ENCODE measurements around the gene CD200R1.
A peak's percentile ranks its signal among the peaks of the same experiment; 100 is the strongest.

The CD200R1 gene, protein sequence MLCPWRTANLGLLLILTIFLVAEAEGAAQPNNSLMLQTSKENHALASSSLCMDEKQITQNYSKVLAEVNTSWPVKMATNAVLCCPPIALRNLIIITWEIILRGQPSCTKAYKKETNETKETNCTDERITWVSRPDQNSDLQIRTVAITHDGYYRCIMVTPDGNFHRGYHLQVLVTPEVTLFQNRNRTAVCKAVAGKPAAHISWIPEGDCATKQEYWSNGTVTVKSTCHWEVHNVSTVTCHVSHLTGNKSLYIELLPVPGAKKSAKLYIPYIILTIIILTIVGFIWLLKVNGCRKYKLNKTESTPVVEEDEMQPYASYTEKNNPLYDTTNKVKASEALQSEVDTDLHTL

GRCh38 chr3:112974894-112975293 lies at the start of gene CD200R1:
CD200R1 (minus strand) TSS chr3:112975103; CDS start chr3:112974857, 246 bp downstream.
- DNase-seq = no peak

DNA sequence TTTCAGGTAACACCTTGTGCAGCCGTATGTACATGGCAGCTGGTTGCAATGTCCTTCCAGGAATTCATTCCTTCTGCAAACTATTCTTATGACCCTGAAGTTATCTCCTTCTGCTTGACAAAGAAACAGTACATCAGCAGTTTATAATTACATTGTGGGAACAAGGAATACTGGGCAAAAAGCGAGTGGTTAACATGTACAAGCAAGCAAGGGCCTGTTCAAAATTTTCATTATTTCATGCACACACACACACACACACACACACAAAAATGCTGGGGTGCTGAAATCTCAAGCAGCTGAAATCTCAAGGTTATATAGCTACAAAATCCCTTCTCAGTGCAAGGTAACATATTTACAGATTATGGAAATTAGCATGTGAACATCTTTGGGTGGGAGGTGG lies 46.6 kb upstream of the CD200R1 start:
- no peak for DNase-seq

- DNase-seq = peak; percentile 95
Observed at GRCh38 chr3:113019182-113020137, 44.6 kb upstream of the CD200R1 start.

DNA sequence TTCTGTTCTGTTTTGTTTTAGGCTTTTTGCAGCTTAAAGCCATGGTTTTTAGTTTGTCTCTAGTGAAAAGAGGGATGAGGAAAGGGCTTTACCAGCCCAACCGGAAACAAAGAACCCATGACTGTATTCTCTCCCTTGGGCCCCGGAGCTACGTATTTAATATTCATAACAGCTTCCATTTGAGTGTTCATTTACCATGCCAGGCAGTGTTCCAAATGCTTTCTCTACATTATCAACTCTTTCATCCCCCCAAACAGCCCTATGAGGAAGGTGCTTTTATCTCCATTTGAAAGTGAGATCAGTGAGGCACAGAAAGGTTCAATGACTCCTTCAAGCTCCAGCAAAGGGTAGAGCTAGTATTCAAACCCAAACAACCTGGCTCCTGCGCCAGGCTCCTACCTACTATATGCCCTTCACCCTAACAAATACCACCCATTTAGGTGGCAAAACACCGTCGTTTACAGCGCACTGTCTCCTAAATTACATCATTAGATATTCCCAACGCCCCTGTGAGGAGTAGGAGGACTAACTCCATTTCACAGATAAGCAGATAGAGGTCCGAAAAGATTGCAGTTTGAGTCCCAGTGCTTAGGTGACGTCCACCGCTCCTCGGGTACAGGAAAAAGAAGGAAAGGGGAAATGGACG lies 43.8 kb upstream of the CD200R1 start:
- peak; percentile 47 for DNase-seq

- DNase-seq = no peak
Observed at GRCh38 chr3:113013593-113013992, 38.7 kb upstream of the CD200R1 start.

GRCh38 chr3:113008117-113008516 lies 33.2 kb upstream of the CD200R1 start:
- no peak for DNase-seq

- DNase-seq = no peak
Observed at GRCh38 chr3:113006359-113007056, 31.6 kb upstream of the CD200R1 start.

GRCh38 chr3:113005611-113006010 lies 30.7 kb upstream of the CD200R1 start:
- no peak for DNase-seq

- DNase-seq = peak; percentile 16
Observed at GRCh38 chr3:113002679-113003078, 27.8 kb upstream of the CD200R1 start.

- DNase-seq = no peak
Observed at GRCh38 chr3:113002037-113002436, 27.1 kb upstream of the CD200R1 start.

DNA sequence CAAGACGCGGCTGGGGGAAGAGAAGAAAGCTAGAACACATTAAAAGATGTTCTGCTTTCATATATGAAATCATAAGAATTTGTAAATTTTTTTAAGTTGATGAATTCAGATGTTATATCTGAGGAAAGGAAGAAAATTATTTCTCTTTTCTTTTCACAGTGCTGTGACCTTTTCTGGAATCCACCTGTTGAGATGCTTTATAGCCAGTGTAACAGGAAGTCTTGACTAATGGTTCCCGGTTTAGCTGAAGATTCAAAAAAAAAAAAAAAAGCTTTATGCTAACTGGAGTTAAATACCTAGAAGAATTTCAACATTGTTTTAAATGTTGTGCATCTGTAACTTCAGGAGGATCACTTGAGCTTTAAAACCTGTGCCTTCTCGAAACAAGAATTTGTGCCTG lies 25.8 kb upstream of the CD200R1 start:
- DNase-seq = no peak

DNA sequence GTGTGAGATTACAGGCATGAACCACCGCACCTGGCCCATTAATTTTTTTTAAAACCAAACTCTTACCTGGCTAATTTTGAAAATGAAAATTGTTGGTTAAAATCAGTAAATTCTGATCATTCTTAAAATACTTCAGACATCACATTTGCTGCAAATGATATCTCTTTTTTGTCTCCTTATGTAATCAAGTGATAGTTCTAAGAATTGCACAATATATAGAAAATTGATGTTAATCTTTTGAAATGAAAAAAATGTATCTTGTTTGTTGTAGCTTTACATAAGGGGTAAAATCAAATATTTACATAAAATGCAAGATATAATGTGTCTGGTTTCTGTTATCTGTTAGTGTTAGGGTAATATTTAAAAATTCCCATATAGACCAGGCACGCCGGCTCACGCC lies 20.9 kb upstream of the CD200R1 start:
- no peak for DNase-seq

GRCh38 chr3:112990672-112991602 lies 16.0 kb upstream of the CD200R1 start, which contains the start of gene GTPBP8:
GTPBP8 (plus strand) TSS chr3:112990984; CDS start chr3:112991000, 16 bp downstream.
- DNase-seq = peak; percentile 94

- DNase-seq = no peak
Observed at GRCh38 chr3:112987710-112988334, 12.9 kb upstream of the CD200R1 start.

DNA sequence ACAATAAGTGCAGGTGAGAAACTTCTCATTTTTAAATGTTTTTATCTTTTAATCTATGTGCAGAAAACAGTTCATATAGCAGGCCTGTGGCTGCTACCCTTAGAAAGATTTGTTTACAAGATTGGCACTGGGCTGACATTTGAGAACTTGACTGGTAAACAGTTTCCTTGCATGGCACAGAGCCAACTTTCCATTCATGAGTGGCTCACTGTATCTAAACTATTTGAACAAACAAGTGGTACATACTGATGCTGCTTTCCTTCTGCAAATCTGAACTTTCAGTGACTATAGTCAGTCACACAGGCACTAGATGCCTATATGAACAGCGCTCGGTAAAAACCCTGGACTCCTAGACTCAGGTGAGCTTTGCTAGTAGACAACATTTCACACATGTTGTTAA lies 9.6 kb upstream of the CD200R1 start:
- DNase-seq = peak; percentile 5

GRCh38 chr3:112982710-112983109 lies 7.8 kb upstream of the CD200R1 start:
- peak; percentile 21 for DNase-seq

DNA sequence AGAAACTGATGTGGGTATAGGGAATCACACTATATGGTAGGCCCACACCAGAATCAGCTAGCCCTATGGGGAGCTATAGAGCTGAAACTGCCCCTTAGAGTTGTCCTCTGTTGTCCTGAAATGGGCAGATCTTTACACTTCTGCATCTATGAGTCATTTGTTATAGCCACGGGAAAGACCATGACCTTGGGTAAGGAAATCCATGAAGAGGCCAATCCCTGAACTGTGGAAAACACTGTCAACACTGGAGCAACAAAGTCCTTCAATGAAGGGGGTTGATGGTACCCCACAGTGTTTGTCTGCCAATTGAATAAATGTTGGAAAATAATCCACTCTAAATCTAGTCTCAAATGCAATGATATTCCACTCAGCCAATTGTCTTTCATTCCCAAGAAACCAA lies 5.2 kb upstream of the CD200R1 start:
- no peak for DNase-seq

- peak; percentile 69 for DNase-seq
Observed at GRCh38 chr3:112979244-112979832, 4.4 kb upstream of the CD200R1 start.

- no peak for DNase-seq
Observed at GRCh38 chr3:112976953-112977352, 2.0 kb upstream of the CD200R1 start.

DNA sequence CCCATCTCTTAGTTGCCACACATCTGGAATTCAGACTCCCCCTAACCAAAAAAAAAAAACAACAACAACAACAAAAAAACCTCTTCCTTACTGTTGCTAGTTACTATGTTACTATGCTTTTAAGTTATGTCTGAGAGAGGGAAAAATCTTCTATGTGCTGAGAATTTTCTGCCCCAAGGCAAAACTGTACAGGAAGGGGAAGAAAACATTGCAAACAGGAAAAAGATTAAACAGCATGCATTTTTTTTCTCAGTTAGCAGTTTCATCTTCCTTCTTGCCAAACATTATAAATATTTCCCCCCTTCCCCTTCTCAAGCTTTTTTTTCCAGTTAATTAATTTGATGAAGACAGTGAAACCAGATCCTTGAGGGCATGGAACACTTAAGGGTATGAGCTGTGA lies 1.1 kb upstream of the CD200R1 start:
- no peak for DNase-seq

- DNase-seq = no peak
Observed at GRCh38 chr3:112974178-112974517, 755 bp downstream of the CD200R1 start.
